Spinal cord (tissue), 10 donors: ENCODE results near the gene RITA1. TPM values are rescaled to one million over a fixed set of nuclear protein-coding genes. Genes with fewer than 3 reads are reported as not detected.

Experiments used
- DNase-seq, 6 donors: peaks; one replicate each; pipeline versions ENCODE4 v3.0.0 to v3.0.0-alpha.2; 2013 to 2015; ENCODE audit warnings: low spot score in 6 of 6, low read depth in 4 of 6
- H3K27ac ChIP-seq: one replicate; pipeline ENCODE4 v1.5.1; 2013; ENCODE audit warnings: low read depth, low read length, control low read depth
- H3K27me3 ChIP-seq: one replicate; pipeline ENCODE4 v1.6.1; 2013; ENCODE audit warnings: low read length; ENCODE audit not compliant: control insufficient read depth, insufficient read depth
- H3K36me3 ChIP-seq: one replicate; pipeline ENCODE4 v1.6.1; 2013; ENCODE audit warnings: low read length; ENCODE audit not compliant: control insufficient read depth, insufficient read depth
- H3K4me1 ChIP-seq: one replicate; pipeline ENCODE4 v1.6.1; 2013; ENCODE audit warnings: low read length; ENCODE audit not compliant: control insufficient read depth, insufficient read depth
- H3K4me3 ChIP-seq: one replicate; pipeline ENCODE4 v1.5.1; 2013; ENCODE audit warnings: low read depth, low read length, control low read depth
- H3K9me3 ChIP-seq: one replicate; pipeline ENCODE4 v1.6.1; 2013; ENCODE audit warnings: low read length; ENCODE audit not compliant: control insufficient read depth, insufficient read depth
- WGBS: methylation state at CpG from one replicate; pipeline ENCODE4 v1.1.5; 2013; ENCODE audit warnings: missing lambda C conversion rate; ENCODE audit not compliant: insufficient coverage; 5-methylcytosine and 5-hydroxymethylcytosine counted together
- polyA plus RNA-seq, 2 donors: library from polyadenylated mRNA; unstranded; fragments of 120-200 nt; gene quantifications; one replicate each; pipeline ENCODE4 v1.2.1, GENCODE V29; 2013; ENCODE audit not compliant: insufficient read length in 2 of 2
- total RNA-seq, 2 donors: library from RNA; depleted of rRNA in 1 of 2; stranded (reverse); fragments of 120-200 nt in 1 of 2; fragments of >200 nt in 1 of 2; gene quantifications; one replicate each; pipeline versions ENCODE4 v1.2.3 to v1.2.4, GENCODE V29; 2013 to 2014
- donor health status: healthy.

The RITA1 gene
- total and polyA plus RNA-seq, 4 donors = 11.7 to 32.1 (median 28.6) TPM

- no peaks in the 10 kb centered on the region for H3K9me3 ChIP-seq
- peaks cover 37% of the 10 kb centered on the region for H3K27me3 ChIP-seq
- H3K4me1 ChIP-seq = peaks cover 45% of the 10 kb centered on the region
- DNase-seq = peak in 3 of 6 donors; percentile 54 to 85 (median 83)
- 2% methylated on average over 64 of the region's 70 CpGs for WGBS
- peaks cover 15% of the 10 kb centered on the region for H3K36me3 ChIP-seq
- no peak overlapping the region for H3K27ac ChIP-seq
- H3K4me3 ChIP-seq = peak overlapping the region; percentile 29
These were observed 32.4 kb upstream of the RITA1 start for GRCh38 chr12:113152835-113153814.

GRCh38 chr12:113154351-113154973 lies 31.1 kb upstream of the RITA1 start:
- H3K4me3 ChIP-seq = no peak overlapping the region
- peak in 2 of 6 donors; percentile 39 to 54 for DNase-seq
- WGBS = 2% methylated on average over 46 of the region's 51 CpGs

GRCh38 chr12:113155060-113155459 lies 30.5 kb upstream of the RITA1 start:
- H3K4me3 ChIP-seq = no peak overlapping the region
- H3K27ac ChIP-seq = no peak overlapping the region
- WGBS = 79% methylated on average over 9 of the region's 12 CpGs
- no peaks in the 10 kb centered on the region for H3K9me3 ChIP-seq
- peaks cover 39% of the 10 kb centered on the region for H3K4me1 ChIP-seq
- peaks cover 34% of the 10 kb centered on the region for H3K36me3 ChIP-seq
- H3K27me3 ChIP-seq = peaks cover 37% of the 10 kb centered on the region
- DNase-seq = no peak

More at GRCh38 chr12:113154351-113154973, 31.1 kb upstream of the RITA1 start:
- H3K27ac ChIP-seq = no peak overlapping the region
- H3K9me3 ChIP-seq = no peaks in the 10 kb centered on the region
- H3K36me3 ChIP-seq = peaks cover 28% of the 10 kb centered on the region
- H3K4me1 ChIP-seq = peaks cover 39% of the 10 kb centered on the region
- H3K27me3 ChIP-seq = peaks cover 37% of the 10 kb centered on the region

- H3K9me3 ChIP-seq = no peaks in the 10 kb centered on the region
- no peak for DNase-seq
- H3K27ac ChIP-seq = no peak overlapping the region
- no peak overlapping the region for H3K4me3 ChIP-seq
- peaks cover 40% of the 10 kb centered on the region for H3K36me3 ChIP-seq
- peaks cover 37% of the 10 kb centered on the region for H3K27me3 ChIP-seq
- peaks cover 39% of the 10 kb centered on the region for H3K4me1 ChIP-seq
- WGBS = 79% methylated on average over 5 of the region's 7 CpGs
These were observed 29.9 kb upstream of the RITA1 start for GRCh38 chr12:113155646-113156045.

GRCh38 chr12:113157218-113157859 lies 28.2 kb upstream of the RITA1 start:
- Histone ChIP-seq H3K9me3 (no peaks in the 10 kb centered on the region), H3K4me3 (no peak overlapping the region), H3K27ac (no peak overlapping the region), H3K4me1 (peaks cover 53% of the 10 kb centered on the region), H3K36me3 (peaks cover 56% of the 10 kb centered on the region), H3K27me3 (peaks cover 32% of the 10 kb centered on the region)
- DNase-seq = no peak
- 85% methylated on average over 8 of the region's 12 CpGs for WGBS

GRCh38 chr12:113158439-113159203 lies 26.9 kb upstream of the RITA1 start:
- no peaks in the 10 kb centered on the region for H3K9me3 ChIP-seq
- H3K27ac ChIP-seq = no peak overlapping the region
- no peak for DNase-seq
- H3K4me3 ChIP-seq = no peak overlapping the region
- 96% methylated on average over 24 of the region's 26 CpGs for WGBS
- H3K4me1 ChIP-seq = peaks cover 44% of the 10 kb centered on the region
- H3K36me3 ChIP-seq = peaks cover 69% of the 10 kb centered on the region
- peaks cover 22% of the 10 kb centered on the region for H3K27me3 ChIP-seq

GRCh38 chr12:113159937-113160336 lies 25.6 kb upstream of the RITA1 start:
- Histone ChIP-seq H3K27me3 (peaks cover 10% of the 10 kb centered on the region), H3K4me3 (no peak overlapping the region), H3K36me3 (peaks cover 82% of the 10 kb centered on the region), H3K27ac (no peak overlapping the region), H3K4me1 (peaks cover 31% of the 10 kb centered on the region), H3K9me3 (no peaks in the 10 kb centered on the region)
- DNase-seq = no peak
- 91% methylated on average over 6 of the region's 7 CpGs for WGBS

GRCh38 chr12:113161415-113162016 lies 24.0 kb upstream of the RITA1 start:
- peak in 4 of 6 donors; percentile 64 to 98 (median 78) for DNase-seq
- H3K4me3 ChIP-seq = no peak overlapping the region
- 25% methylated on average over 12 of the region's 26 CpGs for WGBS
- H3K4me1 ChIP-seq = peaks cover 29% of the 10 kb centered on the region
- peaks cover 92% of the 10 kb centered on the region for H3K36me3 ChIP-seq
- H3K9me3 ChIP-seq = no peaks in the 10 kb centered on the region
- no peak overlapping the region for H3K27ac ChIP-seq
- peaks cover 2% of the 10 kb centered on the region for H3K27me3 ChIP-seq
